Neural cell (in vitro differentiated cells): Measurements from ENCODE around the gene ARHGAP42.

Source experiments
- EZH2 ChIP-seq: fragments of 200-600, 300-800 bp; shearing (Covaris generic), sonication (generic); IDR thresholded peaks from 2 replicates; pipeline ENCODE4 v1.6.1; 2014; ENCODE audit warnings: antibody characterized with exemption, low read length, borderline replicate concordance, mild to moderate bottlenecking; ENCODE audit not compliant: insufficient read depth, poor library complexity, severe bottlenecking
- POLR2AphosphoS5 ChIP-seq: IDR thresholded peaks from 2 replicates; pipeline ENCODE4 v1.6.1; 2012
- RAD21 ChIP-seq: fragments of 450-650 bp; conservative IDR thresholded peaks from 2 replicates; pipeline ENCODE4 v1.6.1; 2014; ENCODE audit warnings: antibody characterized with exemption, mild to moderate bottlenecking, moderate library complexity
- SMC3 ChIP-seq: fragments of 450-650 bp; conservative IDR thresholded peaks from 2 replicates; pipeline ENCODE4 v1.6.1; 2014; ENCODE audit warnings: antibody characterized with exemption, mild to moderate bottlenecking, moderate library complexity; ENCODE audit not compliant: poor library complexity
- TAF1 ChIP-seq: IDR thresholded peaks from 2 replicates; pipeline ENCODE4 v1.6.1; 2012; ENCODE audit warnings: low read depth
- TF ChIP-seq, protein P1 (sequence below): fragments of 450-650 bp; IDR thresholded peaks from 2 replicates; pipeline ENCODE4 v1.5.1; 2014; ENCODE audit warnings: antibody characterized with exemption, mild to moderate bottlenecking, moderate library complexity; ENCODE audit not compliant: poor library complexity, severe bottlenecking
- TF ChIP-seq, protein P2 (sequence below): IDR thresholded peaks from 2 replicates; pipeline ENCODE4 v1.6.1; 2012; ENCODE audit warnings: borderline replicate concordance

DNA sequence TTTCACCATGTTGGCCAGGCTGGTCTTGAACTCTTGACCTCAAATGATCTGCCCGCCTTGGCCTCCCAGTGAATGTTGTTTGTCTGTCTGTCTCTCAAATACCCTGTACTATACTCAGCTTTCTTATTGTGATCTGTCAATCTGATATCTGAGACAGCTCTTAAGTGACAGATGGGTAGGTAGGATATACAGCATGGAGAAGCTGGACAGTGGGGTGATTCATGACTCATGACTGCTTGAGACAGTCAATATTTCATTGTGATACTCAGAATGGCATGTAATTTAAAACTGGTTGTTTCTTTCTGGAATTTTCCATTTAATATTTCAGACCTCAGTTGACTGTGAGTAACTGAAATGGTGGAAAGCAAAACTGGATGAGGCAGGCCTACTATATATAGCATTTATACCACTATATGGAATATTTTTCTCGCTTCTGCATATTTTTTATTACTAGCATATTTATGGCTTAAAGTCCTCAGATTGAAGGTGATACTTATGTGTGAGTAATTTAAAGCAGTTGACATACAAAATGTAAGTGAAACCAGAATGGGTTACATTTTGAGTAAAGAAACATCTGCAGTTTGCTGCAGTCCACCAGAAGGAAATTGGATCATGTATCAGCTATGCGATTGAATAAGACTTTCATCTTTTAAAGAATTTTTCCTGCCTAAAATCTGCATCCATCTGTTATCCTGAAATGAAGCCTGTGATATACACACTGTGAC lies 22.3 kb downstream of the ARHGAP42 start:
- TF ChIP-seq, protein P1, sequence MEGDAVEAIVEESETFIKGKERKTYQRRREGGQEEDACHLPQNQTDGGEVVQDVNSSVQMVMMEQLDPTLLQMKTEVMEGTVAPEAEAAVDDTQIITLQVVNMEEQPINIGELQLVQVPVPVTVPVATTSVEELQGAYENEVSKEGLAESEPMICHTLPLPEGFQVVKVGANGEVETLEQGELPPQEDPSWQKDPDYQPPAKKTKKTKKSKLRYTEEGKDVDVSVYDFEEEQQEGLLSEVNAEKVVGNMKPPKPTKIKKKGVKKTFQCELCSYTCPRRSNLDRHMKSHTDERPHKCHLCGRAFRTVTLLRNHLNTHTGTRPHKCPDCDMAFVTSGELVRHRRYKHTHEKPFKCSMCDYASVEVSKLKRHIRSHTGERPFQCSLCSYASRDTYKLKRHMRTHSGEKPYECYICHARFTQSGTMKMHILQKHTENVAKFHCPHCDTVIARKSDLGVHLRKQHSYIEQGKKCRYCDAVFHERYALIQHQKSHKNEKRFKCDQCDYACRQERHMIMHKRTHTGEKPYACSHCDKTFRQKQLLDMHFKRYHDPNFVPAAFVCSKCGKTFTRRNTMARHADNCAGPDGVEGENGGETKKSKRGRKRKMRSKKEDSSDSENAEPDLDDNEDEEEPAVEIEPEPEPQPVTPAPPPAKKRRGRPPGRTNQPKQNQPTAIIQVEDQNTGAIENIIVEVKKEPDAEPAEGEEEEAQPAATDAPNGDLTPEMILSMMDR = no peak
- TF ChIP-seq, protein P2, sequence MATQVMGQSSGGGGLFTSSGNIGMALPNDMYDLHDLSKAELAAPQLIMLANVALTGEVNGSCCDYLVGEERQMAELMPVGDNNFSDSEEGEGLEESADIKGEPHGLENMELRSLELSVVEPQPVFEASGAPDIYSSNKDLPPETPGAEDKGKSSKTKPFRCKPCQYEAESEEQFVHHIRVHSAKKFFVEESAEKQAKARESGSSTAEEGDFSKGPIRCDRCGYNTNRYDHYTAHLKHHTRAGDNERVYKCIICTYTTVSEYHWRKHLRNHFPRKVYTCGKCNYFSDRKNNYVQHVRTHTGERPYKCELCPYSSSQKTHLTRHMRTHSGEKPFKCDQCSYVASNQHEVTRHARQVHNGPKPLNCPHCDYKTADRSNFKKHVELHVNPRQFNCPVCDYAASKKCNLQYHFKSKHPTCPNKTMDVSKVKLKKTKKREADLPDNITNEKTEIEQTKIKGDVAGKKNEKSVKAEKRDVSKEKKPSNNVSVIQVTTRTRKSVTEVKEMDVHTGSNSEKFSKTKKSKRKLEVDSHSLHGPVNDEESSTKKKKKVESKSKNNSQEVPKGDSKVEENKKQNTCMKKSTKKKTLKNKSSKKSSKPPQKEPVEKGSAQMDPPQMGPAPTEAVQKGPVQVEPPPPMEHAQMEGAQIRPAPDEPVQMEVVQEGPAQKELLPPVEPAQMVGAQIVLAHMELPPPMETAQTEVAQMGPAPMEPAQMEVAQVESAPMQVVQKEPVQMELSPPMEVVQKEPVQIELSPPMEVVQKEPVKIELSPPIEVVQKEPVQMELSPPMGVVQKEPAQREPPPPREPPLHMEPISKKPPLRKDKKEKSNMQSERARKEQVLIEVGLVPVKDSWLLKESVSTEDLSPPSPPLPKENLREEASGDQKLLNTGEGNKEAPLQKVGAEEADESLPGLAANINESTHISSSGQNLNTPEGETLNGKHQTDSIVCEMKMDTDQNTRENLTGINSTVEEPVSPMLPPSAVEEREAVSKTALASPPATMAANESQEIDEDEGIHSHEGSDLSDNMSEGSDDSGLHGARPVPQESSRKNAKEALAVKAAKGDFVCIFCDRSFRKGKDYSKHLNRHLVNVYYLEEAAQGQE = no peak
- TF ChIP-seq EZH2 (no peak), RAD21 (no peak), SMC3 (no peak), POLR2AphosphoS5 (no peak), TAF1 (no peak)
